GM19099 (cell line): Measurements from ENCODE around the gene MLLT11.

ENCODE experiments used
- POLR2A ChIP-seq: IDR thresholded peaks from 3 replicates; pipeline ENCODE4 v1.6.1; 2011; ENCODE audit warnings: low read depth; ENCODE audit not compliant: insufficient read length; ENCODE audit errors: extremely low read depth

Gene MLLT11

DNA sequence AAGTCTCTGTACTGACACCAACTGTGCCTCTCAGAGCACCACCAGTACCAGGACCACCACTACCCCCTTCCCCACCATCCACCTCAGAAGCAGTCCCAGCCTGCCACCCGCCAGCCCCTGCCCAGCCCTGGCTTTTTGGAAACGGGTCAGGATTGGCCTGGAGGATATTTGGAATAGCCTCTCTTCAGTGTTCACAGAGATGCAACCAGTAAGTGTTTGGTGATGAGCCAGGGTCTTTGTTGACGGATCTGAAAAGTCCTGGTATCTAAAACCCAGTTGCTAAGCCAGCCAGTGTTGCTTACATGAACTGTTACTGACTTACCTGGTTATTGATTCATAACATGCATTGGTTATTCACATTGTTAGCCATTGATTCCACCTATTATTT, 11.6 kb upstream of the MLLT11 start:
- peak; percentile 16 for TF ChIP-seq POLR2A

DNA sequence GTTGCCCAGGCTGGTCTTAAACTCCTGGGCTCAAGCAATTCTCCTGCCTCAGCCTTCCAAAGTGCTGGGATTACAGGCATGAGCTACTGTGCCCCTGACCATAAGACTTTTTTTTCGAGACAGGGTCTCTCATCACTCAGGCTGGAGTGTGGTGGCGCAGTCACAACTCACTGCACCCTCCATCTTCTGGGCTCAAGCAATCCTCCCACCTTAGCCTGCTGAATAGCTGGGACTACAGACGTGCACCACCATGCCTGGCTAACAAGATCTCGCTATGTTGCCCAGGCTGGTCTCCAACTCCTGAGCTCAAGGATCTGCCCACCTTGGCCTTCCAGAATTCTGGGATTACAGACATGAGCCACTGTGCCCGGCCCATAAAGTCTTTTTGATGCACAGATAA, 10.7 kb upstream of the MLLT11 start:
- no peak for TF ChIP-seq POLR2A

DNA sequence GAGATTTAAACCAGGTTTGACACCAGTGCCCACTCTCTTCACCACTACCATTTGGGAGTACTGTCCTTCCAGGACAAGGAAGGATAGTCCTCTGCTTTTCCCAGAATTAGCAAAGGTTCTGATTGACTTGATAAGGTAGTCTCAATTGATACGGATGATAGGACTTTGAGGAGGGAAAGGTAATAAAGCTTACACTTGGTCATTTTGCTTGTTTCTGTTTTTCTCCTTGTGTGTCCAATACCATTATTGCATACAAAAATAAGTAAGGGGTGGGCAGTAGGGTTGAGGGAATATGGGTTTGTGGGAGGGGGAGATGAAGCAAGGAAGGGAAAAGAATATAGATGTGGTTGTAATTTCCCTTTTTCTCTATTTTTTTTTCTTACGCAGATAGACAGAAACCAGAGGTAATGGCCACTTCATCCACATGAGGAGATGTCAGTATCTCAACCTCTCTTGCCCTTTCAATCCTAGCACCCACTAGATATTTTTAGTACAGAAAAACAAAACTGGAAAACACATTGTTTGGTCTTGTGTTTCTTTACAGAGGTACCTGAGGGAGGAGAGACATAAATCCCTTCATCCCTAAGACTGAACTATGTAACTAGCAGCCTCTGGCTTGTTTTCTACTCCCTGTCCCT, 10.0 kb upstream of the MLLT11 start:
- TF ChIP-seq POLR2A = no peak

DNA sequence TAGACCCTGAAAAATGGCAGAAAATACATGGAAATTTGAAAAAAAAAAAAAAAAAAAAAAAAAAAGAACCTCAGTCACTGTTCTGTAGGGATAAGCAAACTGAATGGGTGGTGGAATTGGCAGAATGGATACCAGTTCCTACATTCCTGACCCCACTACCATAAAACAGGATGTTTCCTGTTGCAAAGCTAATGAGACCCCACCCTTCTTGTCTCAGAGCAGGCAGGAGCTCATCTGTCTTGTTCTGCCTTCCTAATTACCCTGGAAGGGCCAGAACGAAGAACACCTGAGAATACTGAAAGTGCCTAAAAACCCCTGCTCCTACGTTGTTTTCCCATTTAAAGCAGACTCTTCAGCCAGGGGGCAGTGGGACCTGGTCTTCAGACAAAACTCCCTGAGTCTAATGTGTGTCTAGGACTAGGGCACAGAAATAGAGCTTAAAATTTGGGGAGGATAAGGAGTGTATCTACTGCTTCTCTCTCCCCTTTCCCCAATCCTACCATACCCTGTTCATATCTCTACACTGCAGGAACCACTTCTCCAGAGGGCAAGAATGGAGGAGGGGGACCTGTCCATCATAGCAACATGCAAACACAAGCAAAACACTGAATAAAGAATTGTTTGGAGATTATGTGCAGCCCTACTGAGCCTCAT, 8.7 kb upstream of the MLLT11 start:
- peak; percentile 9 for TF ChIP-seq POLR2A

DNA sequence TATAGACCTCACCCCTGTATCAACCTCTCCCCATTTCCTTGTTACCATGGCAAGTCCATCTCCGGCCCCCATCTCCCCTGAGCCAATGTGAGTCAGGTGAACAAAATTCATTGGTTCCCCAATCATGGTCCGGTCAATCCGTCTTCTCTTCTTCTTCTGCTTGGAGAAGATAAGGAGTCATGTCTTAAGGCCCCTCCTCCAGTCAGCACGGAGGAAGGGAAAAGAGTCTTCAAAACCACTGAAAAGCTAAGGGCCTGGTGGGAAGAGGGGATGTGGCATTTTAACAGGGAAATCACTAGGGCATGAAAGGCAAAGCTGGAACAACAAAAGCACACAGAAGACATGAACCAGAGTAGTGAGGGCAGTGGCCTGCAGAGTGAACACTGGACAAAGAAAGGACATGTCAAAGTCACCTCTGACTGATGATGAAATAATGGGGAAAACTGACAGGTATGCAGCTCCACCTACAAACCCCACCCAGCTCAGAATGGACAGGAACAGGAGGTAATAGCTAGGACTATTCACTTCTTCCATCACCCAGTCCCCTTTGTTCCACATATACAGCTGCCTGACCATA, 5.1 kb upstream of the MLLT11 start:
- TF ChIP-seq POLR2A = no peak

DNA sequence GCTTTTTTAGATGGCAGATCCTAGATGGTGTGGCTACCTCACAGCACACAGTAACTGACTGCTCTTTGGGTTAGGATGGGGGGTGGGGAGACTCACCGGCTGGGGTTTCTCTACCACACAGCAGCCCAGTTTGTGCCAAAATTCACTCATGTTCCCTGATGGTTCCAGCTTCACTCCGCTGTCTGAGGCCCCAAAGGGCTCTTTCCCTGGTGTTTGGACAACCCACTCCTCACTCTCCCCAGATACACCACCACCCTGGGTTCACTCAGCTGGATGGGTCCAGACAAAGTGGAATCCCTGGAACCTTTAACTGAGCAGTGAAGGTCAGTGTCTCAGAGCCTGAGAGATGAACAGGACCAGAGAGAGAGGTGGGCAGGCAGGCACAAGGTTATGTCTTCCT, 4.6 kb upstream of the MLLT11 start:
- TF ChIP-seq POLR2A = no peak

DNA sequence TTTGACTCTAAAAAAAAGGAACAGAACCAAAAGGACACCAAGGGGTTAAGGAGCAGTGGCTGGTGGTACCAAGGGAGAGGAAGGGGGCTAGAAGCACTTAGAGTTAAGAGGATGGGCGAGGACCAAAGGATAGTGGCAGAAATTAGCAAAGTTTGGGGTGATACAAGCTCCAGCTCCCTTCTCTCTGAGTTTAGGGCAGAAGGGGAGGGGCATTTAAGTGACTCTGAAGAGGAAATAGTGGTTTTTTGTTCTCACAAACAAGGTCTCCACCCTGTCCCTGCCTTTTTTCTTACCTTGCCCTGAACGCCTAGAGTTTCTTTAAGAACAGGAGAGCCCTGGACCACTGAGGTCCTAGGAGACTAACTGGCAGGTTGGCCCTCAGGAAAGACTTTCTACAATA, 4.0 kb upstream of the MLLT11 start:
- TF ChIP-seq POLR2A = no peak

DNA sequence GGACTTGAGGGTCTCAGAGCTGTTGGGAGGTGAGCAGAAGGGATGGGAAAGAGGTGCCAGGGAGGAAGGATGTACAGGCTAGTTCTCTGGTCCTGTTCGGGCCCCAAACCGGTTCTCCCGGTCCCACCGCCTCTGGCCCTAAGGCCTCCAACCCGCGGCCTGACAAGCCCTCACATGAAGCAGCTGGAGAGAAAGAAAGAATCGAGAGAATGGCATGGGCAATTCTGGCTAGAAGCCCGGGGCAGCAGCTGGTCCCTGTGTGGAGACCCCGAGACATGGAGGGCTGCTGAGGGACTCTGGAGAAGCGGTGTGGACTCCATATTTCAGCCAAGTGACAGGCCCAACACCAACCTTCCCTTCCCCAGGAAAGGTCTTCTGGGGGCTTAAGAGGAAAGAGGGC, 1.5 kb upstream of the MLLT11 start:
- TF ChIP-seq POLR2A = no peak

DNA sequence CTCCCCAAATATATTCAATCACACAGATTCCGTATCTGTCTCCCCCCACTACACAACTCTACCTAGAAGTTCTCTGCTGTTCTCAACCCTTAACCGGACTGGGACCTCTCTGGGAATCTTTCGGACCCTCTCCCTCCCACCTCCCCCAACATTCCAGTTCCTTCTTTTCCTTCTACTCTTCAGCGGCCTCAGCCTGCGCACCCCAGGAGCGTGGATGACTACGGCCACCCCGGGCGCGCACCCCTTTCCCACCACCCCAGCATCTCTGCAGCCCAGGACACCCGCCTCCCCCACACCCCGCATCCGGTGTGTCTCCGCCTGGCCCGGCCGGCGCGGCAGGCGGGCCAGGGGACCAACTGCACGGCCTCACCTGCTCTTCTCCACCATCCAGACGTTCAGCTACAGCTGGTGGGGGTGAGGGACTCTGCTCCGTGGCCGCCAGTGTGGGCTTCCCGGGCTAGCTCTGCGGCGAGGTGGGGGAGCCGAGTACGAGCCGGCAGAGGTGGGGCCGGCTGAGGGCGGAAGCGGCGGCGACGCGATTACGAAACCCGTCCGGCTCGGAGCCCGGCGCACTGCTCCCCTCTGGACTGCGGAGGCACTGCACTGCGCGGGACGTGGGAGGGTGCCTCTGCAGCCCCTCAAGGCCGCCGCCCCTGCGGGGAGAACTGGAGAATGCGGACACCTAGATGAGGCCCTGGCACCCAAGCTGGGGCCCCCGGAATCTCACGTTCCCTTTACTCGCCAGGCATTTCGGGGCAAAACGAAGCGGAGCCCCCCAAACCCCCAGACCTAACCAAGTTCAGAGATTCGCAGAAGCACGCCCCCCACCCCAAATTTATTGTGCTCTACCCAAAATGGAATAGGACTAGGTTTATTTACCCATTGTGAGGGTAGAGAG, 839 bp upstream of the MLLT11 start, which contains the start of gene CDC42SE1:
CDC42SE1 (minus strand) TSS at position 514 of the 898 bp plus-strand sequence. CDS start 3,892 bp downstream, outside the sequence.
- peak; percentile 90 for TF ChIP-seq POLR2A

DNA sequence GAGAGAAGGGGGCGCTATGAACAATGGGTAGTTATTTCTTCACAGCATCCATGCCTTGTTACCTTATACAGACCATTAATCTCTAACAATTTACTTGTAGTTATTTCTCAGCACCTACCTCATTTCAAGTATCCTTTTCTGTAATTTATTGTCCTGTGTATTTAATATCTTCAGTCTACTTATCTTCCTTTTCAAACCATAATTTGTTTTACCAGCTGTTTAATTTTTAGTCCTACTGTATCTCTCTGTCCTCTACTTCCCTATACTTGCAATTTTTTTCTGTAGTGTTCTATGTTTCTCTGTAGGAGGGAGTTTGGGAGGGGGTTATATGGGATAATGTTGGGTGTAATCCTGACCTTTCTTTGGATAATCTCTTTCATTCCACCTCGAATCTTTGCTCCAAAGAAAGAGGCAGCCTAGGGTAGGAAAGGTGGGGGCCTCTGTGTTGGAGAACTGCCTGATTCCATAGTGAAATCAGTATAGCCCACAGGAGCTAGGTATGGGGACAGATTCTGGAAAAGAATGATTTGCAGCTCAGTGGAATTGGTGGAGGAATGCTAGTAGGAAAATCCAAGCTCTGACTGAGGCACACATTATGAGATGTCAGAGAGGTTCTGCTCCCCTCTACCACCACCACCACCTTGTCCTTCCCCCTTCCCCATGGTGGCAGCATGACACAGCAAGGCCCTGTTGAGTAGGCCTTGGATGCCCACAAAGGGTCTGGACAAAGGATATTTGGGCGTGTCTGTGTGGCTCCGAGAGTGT, 642 bp downstream of the MLLT11 start:
- TF ChIP-seq POLR2A = no peak

DNA sequence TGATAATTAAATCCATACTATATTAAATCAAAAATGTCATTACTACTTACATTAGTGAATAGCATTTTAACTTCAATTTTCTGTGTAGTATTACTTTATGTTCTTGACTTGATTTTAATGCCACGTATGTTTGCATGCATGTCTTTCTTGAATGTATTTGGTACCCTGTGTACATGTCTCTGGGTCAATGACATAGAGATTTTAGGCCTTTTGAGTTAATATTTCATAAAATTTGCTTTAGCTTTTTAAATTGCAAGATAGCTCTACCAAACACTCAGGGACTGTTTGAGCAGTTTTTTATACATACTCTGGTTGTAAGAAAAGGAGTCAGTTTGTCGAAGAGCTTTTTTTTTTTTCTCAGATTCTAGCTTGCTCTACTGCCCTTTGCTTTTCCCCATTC, 1.5 kb downstream of the MLLT11 start:
- TF ChIP-seq POLR2A = no peak

DNA sequence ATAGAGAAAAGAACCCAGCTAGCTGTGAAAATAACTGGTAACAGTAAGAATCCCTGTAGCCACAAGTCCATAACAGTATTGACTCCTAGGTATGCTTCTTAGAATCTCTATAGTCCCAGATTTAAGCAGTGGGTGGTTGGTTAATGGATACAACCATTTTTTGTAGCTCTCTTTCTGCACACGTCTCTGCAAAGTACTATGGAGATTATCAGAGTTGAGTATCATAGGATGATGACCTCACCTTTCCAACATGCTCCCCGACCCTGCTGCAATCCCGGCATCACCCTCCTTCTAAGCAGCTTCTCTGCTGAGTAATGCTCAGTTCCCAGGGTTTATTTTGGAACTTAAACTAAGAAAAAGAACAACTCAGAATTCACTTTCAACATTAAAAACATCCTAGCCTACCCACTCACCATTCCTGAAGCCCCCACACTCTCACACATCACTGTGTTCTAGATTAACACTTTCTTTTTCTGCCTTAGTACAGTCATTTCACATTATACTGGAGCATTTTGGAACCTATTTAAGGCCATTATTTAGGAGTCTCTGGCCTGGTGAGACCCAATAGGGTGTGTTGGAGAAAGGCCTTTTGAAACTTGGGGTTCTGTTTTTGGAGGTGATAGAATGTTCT, 2.7 kb downstream of the MLLT11 start:
- TF ChIP-seq POLR2A = no peak

DNA sequence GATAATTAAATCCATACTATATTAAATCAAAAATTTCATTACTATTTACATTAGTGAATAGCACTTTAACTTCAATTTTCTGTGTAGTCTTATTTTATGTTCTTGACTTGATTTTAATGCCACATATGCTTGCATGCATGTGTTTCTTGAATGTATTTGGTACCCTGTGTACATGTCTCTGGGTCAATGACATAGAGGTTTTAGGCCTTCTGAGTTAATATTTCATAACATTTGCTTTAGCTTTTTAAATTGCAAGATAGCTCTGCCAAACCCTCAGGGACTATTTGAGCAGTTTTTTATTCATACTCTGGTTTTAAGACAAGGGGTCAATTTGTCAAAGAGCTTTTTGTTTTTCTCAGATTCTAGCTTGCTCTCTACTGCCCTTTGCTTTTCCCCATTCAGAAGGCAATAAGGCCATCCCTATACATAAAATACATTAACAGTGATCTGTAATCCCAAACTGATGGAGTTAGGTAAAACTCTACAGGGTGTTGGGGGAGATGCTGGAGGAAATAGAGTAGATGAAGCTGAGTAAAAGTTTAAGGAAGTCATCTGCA, 5.0 kb downstream of the MLLT11 start:
- no peak for TF ChIP-seq POLR2A

DNA sequence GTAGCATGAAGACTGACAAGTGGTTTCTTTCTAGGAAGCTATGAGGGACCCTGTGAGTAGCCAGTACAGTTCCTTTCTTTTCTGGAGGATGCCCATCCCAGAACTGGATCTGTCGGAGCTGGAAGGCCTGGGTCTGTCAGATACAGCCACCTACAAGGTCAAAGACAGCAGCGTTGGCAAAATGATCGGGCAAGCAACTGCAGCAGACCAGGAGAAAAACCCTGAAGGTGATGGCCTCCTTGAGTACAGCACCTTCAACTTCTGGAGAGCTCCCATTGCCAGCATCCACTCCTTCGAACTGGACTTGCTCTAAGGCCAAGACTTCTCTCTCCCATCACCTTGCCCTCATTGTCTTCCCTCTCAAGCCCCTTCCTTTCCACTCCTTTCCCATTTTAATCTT, 7.0 kb downstream of the MLLT11 start:
- TF ChIP-seq POLR2A = no peak
